ENCODE results near the gene TRIB2. TPM values are rescaled to one million over a fixed set of nuclear protein-coding genes. Genes with fewer than 3 reads are reported as not detected.

Gene TRIB2
- total and polyA plus RNA-seq, 10 donors: 45.5 to 216 (median 120) TPM

- Histone ChIP-seq H3K36me3 (no peaks in the 10 kb centered on the region), H3K27ac (no peak overlapping the region), H3K27me3 (replicated peaks in 1 of 7) (no peaks in the 10 kb centered on the region), H3K4me1 (no peaks in the 10 kb centered on the region), H3K4me3 (no peak overlapping the region), H3K9me3 (peaks cover 0 to 14% (median 4%) of the 10 kb centered on the region in 8 donors)
- WGBS, 5 donors: 31 to 71% (median 46%) methylated on average over 1 of the region's 1 CpG
- no peak for DNase-seq
- intact Hi-C loops (cut with DNase I; ENCODE audit: low total_unique reads): no loop called here
- no peak for TF ChIP-seq POLR2AphosphoS5 (IDR thresholded peaks at IDR 0.05)
Measured at GRCh38 chr2:12694990-12695774, 21.6 kb upstream of the TRIB2 start.

- 89 to 94% (median 92%) methylated on average over 2 of the region's 2 CpGs for WGBS, 5 donors
Measured at GRCh38 chr2:12697617-12698016, 19.1 kb upstream of the TRIB2 start.

GRCh38 chr2:12700989-12701388 lies 15.7 kb upstream of the TRIB2 start:
- 76 to 95% (median 86%) methylated on average over 1 of the region's 1 CpG for WGBS, 5 donors
- H3K27me3 ChIP-seq (replicated peaks in 1 of 7): no peaks in the 10 kb centered on the region
- H3K4me1 ChIP-seq: peaks cover 0 to 7% (median 0%) of the 10 kb centered on the region in 6 donors
- intact Hi-C loops (cut with DNase I; ENCODE audit: low total_unique reads): no loop called here
- DNase-seq: no peak
- H3K9me3 ChIP-seq: peaks cover 0 to 6% (median 0%) of the 10 kb centered on the region in 8 donors
- no peak overlapping the region for H3K27ac ChIP-seq
- H3K4me3 ChIP-seq: no peak overlapping the region
- no peak for TF ChIP-seq POLR2AphosphoS5 (IDR thresholded peaks at IDR 0.05)
- TF ChIP-seq POLR2A (IDR thresholded peaks at IDR 0.05): no peak
- TF ChIP-seq CTCF (IDR thresholded peaks at IDR 0.05 in 8 of 11, conservative IDR thresholded peaks at IDR 0.05 in 3 of 11): no peak
- H3K36me3 ChIP-seq: no peaks in the 10 kb centered on the region

More at GRCh38 chr2:12697617-12698016, 19.1 kb upstream of the TRIB2 start:
- H3K27me3 ChIP-seq (replicated peaks in 1 of 7): no peaks in the 10 kb centered on the region
- intact Hi-C loops (cut with DNase I; ENCODE audit: low total_unique reads): no loop called here
- peaks cover 0 to 5% (median 0%) of the 10 kb centered on the region in 6 donors for H3K4me1 ChIP-seq
- peaks cover 0 to 2% (median 0%) of the 10 kb centered on the region in 8 donors for H3K9me3 ChIP-seq
- DNase-seq: no peak
- H3K4me3 ChIP-seq: no peak overlapping the region
- no peak for TF ChIP-seq POLR2AphosphoS5 (IDR thresholded peaks at IDR 0.05)
- TF ChIP-seq CTCF (IDR thresholded peaks at IDR 0.05 in 8 of 11, conservative IDR thresholded peaks at IDR 0.05 in 3 of 11): no peak
- TF ChIP-seq POLR2A (IDR thresholded peaks at IDR 0.05): no peak
- H3K27ac ChIP-seq: no peak overlapping the region
- H3K36me3 ChIP-seq: no peaks in the 10 kb centered on the region

- TF ChIP-seq POLR2A (IDR thresholded peaks at IDR 0.05): no peak
- TF ChIP-seq POLR2AphosphoS5 (IDR thresholded peaks at IDR 0.05): no peak
- no peak for TF ChIP-seq CTCF (IDR thresholded peaks at IDR 0.05 in 8 of 11, conservative IDR thresholded peaks at IDR 0.05 in 3 of 11)
- DNase-seq: no peak
- H3K4me1 ChIP-seq: peaks cover 0 to 7% (median 0%) of the 10 kb centered on the region in 6 donors
- H3K27ac ChIP-seq: no peak overlapping the region
- H3K4me3 ChIP-seq: no peak overlapping the region
- H3K9me3 ChIP-seq: peaks cover 0 to 6% (median 0%) of the 10 kb centered on the region in 8 donors
- 85 to 94% (median 85%) methylated on average over 5 of the region's 5 CpGs for WGBS, 5 donors
- intact Hi-C loops (cut with DNase I; ENCODE audit: low total_unique reads): no loop called here
- no peaks in the 10 kb centered on the region for H3K27me3 ChIP-seq (replicated peaks in 1 of 7)
- H3K36me3 ChIP-seq: no peaks in the 10 kb centered on the region
Measured at GRCh38 chr2:12701786-12702167, 15.0 kb upstream of the TRIB2 start.
